AG10803 (cell line): ENCODE measurements around the gene SYPL1.

ENCODE experiments used
- DNase-seq: peaks from one replicate; pipeline ENCODE4 v3.0.0; 2010; ENCODE audit warnings: low read depth
- H3K4me3 ChIP-seq: 2 replicates; pipeline ENCODE4 v1.5.1; 2011; ENCODE audit warnings: mild to moderate bottlenecking, low read length, control low read depth
- TF ChIP-seq, protein P1 (sequence below): conservative IDR thresholded peaks from 2 replicates; pipeline ENCODE4 v1.5.1; 2011; ENCODE audit warnings: mild to moderate bottlenecking, low read length, control low read depth, inconsistent platforms

Gene SYPL1

GRCh38 chr7:106071999-106072714 is 40.0 kb downstream of the SYPL1 start:
- DNase-seq, result no peak
- no peak overlapping the region for H3K4me3 ChIP-seq
- TF ChIP-seq, protein P1, sequence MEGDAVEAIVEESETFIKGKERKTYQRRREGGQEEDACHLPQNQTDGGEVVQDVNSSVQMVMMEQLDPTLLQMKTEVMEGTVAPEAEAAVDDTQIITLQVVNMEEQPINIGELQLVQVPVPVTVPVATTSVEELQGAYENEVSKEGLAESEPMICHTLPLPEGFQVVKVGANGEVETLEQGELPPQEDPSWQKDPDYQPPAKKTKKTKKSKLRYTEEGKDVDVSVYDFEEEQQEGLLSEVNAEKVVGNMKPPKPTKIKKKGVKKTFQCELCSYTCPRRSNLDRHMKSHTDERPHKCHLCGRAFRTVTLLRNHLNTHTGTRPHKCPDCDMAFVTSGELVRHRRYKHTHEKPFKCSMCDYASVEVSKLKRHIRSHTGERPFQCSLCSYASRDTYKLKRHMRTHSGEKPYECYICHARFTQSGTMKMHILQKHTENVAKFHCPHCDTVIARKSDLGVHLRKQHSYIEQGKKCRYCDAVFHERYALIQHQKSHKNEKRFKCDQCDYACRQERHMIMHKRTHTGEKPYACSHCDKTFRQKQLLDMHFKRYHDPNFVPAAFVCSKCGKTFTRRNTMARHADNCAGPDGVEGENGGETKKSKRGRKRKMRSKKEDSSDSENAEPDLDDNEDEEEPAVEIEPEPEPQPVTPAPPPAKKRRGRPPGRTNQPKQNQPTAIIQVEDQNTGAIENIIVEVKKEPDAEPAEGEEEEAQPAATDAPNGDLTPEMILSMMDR, result no peak

GRCh38 chr7:106071356-106071998 is 40.6 kb downstream of the SYPL1 start:
- DNase-seq, result no peak
- no peak overlapping the region for H3K4me3 ChIP-seq
- TF ChIP-seq, protein P1, result no peak

- TF ChIP-seq, protein P1, result no peak
- H3K4me3 ChIP-seq, result no peak overlapping the region
- DNase-seq, result no peak
Measured at GRCh38 chr7:106070567-106071254, 41.4 kb downstream of the SYPL1 start.

- TF ChIP-seq, protein P1, result no peak
- no peak for DNase-seq
- H3K4me3 ChIP-seq, result no peak overlapping the region
Measured at GRCh38 chr7:106070201-106070551, 41.9 kb downstream of the SYPL1 start.

GRCh38 chr7:106069471-106070200 is 42.5 kb downstream of the SYPL1 start:
- TF ChIP-seq, protein P1, result no peak
- no peak overlapping the region for H3K4me3 ChIP-seq
- no peak for DNase-seq

DNA sequence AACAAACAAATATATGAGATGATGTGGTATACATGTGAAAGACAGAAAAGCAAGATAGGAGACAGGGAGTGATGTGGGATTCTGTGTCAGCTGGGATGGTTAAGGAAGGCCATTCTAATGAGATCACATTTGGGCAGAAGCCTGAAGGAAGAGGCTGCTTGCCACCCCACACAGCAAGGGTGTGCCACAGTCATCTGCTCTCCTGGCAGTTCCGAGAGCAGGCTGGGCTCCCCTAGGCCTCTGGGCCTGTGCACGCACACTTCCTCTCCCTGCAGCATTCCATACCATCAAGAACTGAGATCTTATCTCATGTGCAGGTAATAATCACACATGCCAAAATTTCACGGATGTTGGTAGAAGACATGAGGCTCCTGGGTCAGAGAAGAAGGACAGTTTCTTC is 43.1 kb downstream of the SYPL1 start:
- peak; percentile 80 for DNase-seq
- TF ChIP-seq, protein P1, result no peak
- no peak overlapping the region for H3K4me3 ChIP-seq
